GM18505 (cell line): ENCODE results near the gene CRKL.
A peak's percentile ranks its signal among the peaks of the same experiment; 100 is the strongest.

Source experiments
- ATAC-seq: cut with Tn5 transposase; IDR thresholded peaks from one replicate; pipeline ENCODE4 v1.9.1; 2021; ENCODE audit not compliant: unreplicated experiment
- POLR2A ChIP-seq: IDR thresholded peaks from 4 replicates; pipeline ENCODE4 v1.6.1; 2011; ENCODE audit warnings: borderline replicate concordance; ENCODE audit not compliant: insufficient read depth, insufficient read length; ENCODE audit errors: extremely low read depth

CRKL gene

GRCh38 chr22:20980938-20981722 lies 63.9 kb downstream of the CRKL start:
- no peak for TF ChIP-seq POLR2A
- no peak for ATAC-seq

- ATAC-seq = peak; percentile 63
- TF ChIP-seq POLR2A = peak; percentile 97
Measured at GRCh38 chr22:20981787-20982562, 64.8 kb downstream of the CRKL start, which contains the start of gene LZTR1. Gene LZTR1 (plus strand): TSS chr22:20982297. CDS start chr22:20982372, 75 bp downstream.

- TF ChIP-seq POLR2A = no peak
- ATAC-seq = peak; percentile 25
Measured at GRCh38 chr22:20982563-20982882, 65.3 kb downstream of the CRKL start.

- ATAC-seq = no peak
Measured at GRCh38 chr22:20983081-20983771, 66.0 kb downstream of the CRKL start.

GRCh38 chr22:20985720-20986119 lies 68.5 kb downstream of the CRKL start:
- ATAC-seq = no peak
- TF ChIP-seq POLR2A = no peak

More at GRCh38 chr22:20983081-20983771, 66.0 kb downstream of the CRKL start:
- no peak for TF ChIP-seq POLR2A

- TF ChIP-seq POLR2A = no peak
- no peak for ATAC-seq
Measured at GRCh38 chr22:20986365-20986764, 69.2 kb downstream of the CRKL start.

- no peak for ATAC-seq
- TF ChIP-seq POLR2A = no peak
Measured at GRCh38 chr22:20987375-20987774, 70.2 kb downstream of the CRKL start.

- TF ChIP-seq POLR2A = no peak
- ATAC-seq = no peak
Measured at GRCh38 chr22:20988573-20989322, 71.5 kb downstream of the CRKL start.

- ATAC-seq = no peak
- no peak for TF ChIP-seq POLR2A
Measured at GRCh38 chr22:20989323-20990138, 72.3 kb downstream of the CRKL start.

- ATAC-seq = no peak
Measured at GRCh38 chr22:20990184-20991180, 73.3 kb downstream of the CRKL start.

More at GRCh38 chr22:20990184-20991180, 73.3 kb downstream of the CRKL start:
- no peak for TF ChIP-seq POLR2A
